Left lung (tissue), 10 donors: ENCODE measurements around the gene DGKQ. TPM values are rescaled to one million over a fixed set of nuclear protein-coding genes. Genes with fewer than 3 reads are reported as not detected.
A peak's percentile ranks its signal among the peaks of the same experiment; 100 is the strongest.
"Not testable (repeated sequence)": the region's sequence is repeated elsewhere in the genome, so short reads cannot be mapped to it uniquely, and the experiment has no call there.

Experiments used
- ATAC-seq: fragments of 200-7000 bp; cut with Tn5 transposase; one replicate; pipeline ENCODE4 v1.9.1; 2020; ENCODE audit warnings: moderate library complexity
- DNase-seq, 4 donors: peaks; one replicate each; pipeline ENCODE4 v3.0.0-alpha.2; 2013 to 2020
- H3K27ac ChIP-seq, 2 donors: fragments of 200-600 bp; sonication (generic) in 1 of 2; one replicate each; pipeline versions ENCODE4 v1.5.0 to v1.8.0; 2020 to 2021
- H3K27me3 ChIP-seq, 2 donors: fragments of 200-600 bp; sonication (generic) in 1 of 2; one replicate each; pipeline versions ENCODE4 v1.5.0 to v1.8.0; 2020 to 2021
- H3K36me3 ChIP-seq, 2 donors: fragments of 200-600 bp; sonication (generic) in 1 of 2; one replicate each; pipeline versions ENCODE4 v1.5.0 to v1.8.0; 2020 to 2021
- H3K4me1 ChIP-seq, 2 donors: fragments of 200-600 bp; one replicate each; pipeline ENCODE4 v1.8.0; 2021
- H3K4me3 ChIP-seq, 2 donors: fragments of 200-600 bp; sonication (generic) in 1 of 2; one replicate each; pipeline versions ENCODE4 v1.5.0 to v1.8.0; 2020 to 2021; ENCODE audit warnings: mild to moderate bottlenecking in 1 of 2
- H3K9me3 ChIP-seq, 2 donors: fragments of 200-600 bp; sonication (generic) in 1 of 2; one replicate each; pipeline versions ENCODE4 v1.5.0 to v1.8.0; 2020 to 2021
- intact Hi-C, 2 donors: fragments of 100-400 bp; cut with DNase I; formaldehyde crosslinking; loops; one replicate each; pipeline versions ENCODE4 v1.11.2 to v1.14.2; 2022
- polyA plus RNA-seq, 6 donors: library from polyadenylated mRNA; unstranded; fragments of 120-200 nt; gene quantifications; one replicate each; pipeline ENCODE4 v1.2.1, GENCODE V29; 2013; ENCODE audit not compliant: insufficient read length in 6 of 6
- total RNA-seq, 2 donors: library from RNA; stranded (reverse); fragmentation: NEBNext Ultra II Directional; extraction: Animal tissue kit (Norgen Biotek cat#: 25700); gene quantifications; one replicate each; pipeline ENCODE4 v1.2.1, GENCODE V29; 2021
- TF ChIP-seq, protein P1 (sequence below), 2 donors: fragments of 200-600 bp; sonication (generic) in 1 of 2; IDR thresholded peaks; one replicate each; pipeline versions ENCODE4 v1.5.0 to v1.8.0; 2021; ENCODE audit warnings: antibody characterized with exemption in 2 of 2
- donor health status: DM: no; HTN: yes; CAD: no.
- donor health status: DM: no; HTN: no; CAD: no.

The DGKQ gene
- total and polyA plus RNA-seq, 8 donors: 5.0 to 19.8 (median 6.7) TPM

GRCh38 chr4:1000686-1001260 is 27.4 kb upstream of the DGKQ start:
- Histone ChIP-seq H3K4me3 (no peak overlapping the region), H3K4me1 (peaks cover 4 to 30% of the 10 kb centered on the region in 2 donors), H3K27ac (no peak overlapping the region), H3K36me3 (no peaks in the 10 kb centered on the region), H3K9me3 (no peaks in the 10 kb centered on the region), H3K27me3 (peaks cover 73 to 100% of the 10 kb centered on the region in 2 donors)
- ATAC-seq (no peak), DNase-seq (no peak)
- TF ChIP-seq, protein P1, sequence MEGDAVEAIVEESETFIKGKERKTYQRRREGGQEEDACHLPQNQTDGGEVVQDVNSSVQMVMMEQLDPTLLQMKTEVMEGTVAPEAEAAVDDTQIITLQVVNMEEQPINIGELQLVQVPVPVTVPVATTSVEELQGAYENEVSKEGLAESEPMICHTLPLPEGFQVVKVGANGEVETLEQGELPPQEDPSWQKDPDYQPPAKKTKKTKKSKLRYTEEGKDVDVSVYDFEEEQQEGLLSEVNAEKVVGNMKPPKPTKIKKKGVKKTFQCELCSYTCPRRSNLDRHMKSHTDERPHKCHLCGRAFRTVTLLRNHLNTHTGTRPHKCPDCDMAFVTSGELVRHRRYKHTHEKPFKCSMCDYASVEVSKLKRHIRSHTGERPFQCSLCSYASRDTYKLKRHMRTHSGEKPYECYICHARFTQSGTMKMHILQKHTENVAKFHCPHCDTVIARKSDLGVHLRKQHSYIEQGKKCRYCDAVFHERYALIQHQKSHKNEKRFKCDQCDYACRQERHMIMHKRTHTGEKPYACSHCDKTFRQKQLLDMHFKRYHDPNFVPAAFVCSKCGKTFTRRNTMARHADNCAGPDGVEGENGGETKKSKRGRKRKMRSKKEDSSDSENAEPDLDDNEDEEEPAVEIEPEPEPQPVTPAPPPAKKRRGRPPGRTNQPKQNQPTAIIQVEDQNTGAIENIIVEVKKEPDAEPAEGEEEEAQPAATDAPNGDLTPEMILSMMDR (IDR thresholded peaks at IDR 0.05): no peak
- intact Hi-C loops: no loop called here

- no peak overlapping the region for H3K27ac ChIP-seq
- no peaks in the 10 kb centered on the region for H3K36me3 ChIP-seq
- ATAC-seq: no peak
- TF ChIP-seq, protein P1 (IDR thresholded peaks at IDR 0.05): no peak
- peaks cover 4 to 30% of the 10 kb centered on the region in 2 donors for H3K4me1 ChIP-seq
- DNase-seq: peak in 1 of 4 donors; percentile 59
- no peak overlapping the region for H3K4me3 ChIP-seq
- no peaks in the 10 kb centered on the region for H3K9me3 ChIP-seq
- peaks cover 68 to 100% of the 10 kb centered on the region in 2 donors for H3K27me3 ChIP-seq
- intact Hi-C loops: no loop called here
Observed at GRCh38 chr4:999882-1000425, 26.6 kb upstream of the DGKQ start.

DNA sequence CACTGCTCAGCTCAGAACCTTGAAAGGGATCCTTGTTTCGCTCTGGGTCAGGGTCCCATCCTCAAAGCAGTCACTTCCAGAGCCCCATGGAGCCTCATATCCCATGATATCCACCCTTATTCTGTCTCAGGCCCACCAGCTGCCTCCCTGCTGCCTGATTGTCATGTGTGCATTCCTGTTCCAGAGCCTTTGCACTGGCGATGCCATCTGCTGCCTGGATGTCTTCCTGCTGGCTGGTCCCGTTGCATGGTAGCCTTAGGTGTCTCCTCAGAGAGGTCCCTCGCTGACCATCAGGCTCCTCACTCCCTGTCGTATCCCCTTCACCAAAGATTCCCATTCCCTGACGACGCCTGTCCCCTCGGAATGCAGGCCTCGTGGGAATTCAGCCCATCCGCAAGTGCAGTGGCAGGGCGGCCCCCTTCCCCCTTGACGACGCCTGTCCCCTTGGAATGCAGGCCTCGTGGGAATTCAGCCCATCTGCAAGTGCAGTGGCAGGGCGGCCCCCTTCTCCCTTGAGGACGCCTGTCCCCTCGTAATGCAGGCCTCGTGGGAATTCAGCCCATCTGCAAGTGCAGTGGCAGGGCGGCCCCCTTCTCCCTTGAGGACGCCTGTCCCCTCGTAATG is 26.0 kb upstream of the DGKQ start:
- H3K27ac ChIP-seq, intact Hi-C loops, H3K36me3 ChIP-seq, H3K4me3 ChIP-seq, H3K9me3 ChIP-seq, ATAC-seq: not testable (repeated sequence)
- H3K27me3 ChIP-seq: peaks cover 65 to 94% of the 10 kb centered on the region in 2 donors
- peak in 1 of 4 donors; percentile 20 for DNase-seq
- peaks cover 4 to 30% of the 10 kb centered on the region in 2 donors for H3K4me1 ChIP-seq

DNA sequence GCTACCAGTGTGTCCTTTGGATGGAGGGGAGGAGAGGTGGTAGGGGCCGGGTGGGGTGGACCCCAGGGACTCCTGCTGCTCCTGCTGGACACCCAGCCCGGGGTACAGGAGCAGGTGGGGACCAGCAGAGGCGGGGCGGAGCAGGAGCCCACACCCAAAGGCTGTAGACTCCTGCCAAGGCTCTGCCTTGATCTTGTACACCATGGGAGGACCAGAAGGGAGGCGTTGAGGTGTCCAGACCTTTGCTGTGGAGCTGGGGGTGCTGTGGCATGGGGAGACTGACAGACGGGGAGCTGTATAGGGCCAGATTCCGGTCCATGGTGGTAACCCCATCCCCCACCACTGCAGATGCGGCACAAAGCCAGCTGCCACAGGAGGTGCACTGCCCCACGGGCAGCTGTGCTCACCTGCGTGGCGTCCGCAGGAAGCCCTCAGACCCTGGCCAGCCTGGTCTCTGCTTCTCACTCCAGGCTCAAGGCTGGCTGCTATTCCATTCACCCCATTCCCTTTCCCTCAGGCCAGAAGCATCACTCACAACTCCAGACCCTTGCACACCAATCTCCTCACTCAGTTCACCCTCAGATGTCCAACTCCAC is 24.8 kb upstream of the DGKQ start:
- Histone ChIP-seq H3K9me3 (no peaks in the 10 kb centered on the region), H3K27ac (no peak overlapping the region), H3K4me3 (no peak overlapping the region), H3K4me1 (peaks cover 5 to 26% of the 10 kb centered on the region in 2 donors), H3K27me3 (peaks cover 54 to 83% of the 10 kb centered on the region in 2 donors), H3K36me3 (no peaks in the 10 kb centered on the region)
- DNase-seq (peak in 1 of 4 donors; percentile 59), ATAC-seq (no peak)
- TF ChIP-seq, protein P1 (IDR thresholded peaks at IDR 0.05): no peak
- intact Hi-C loops: no loop called here

- H3K4me3 ChIP-seq: peak overlapping the region in 1 of 2 donors; percentile 3
- DNase-seq (peak in 2 of 4 donors; percentile 36 to 77), ATAC-seq (peak; percentile 17)
- no peaks in the 10 kb centered on the region for H3K36me3 ChIP-seq
- TF ChIP-seq, protein P1 (IDR thresholded peaks at IDR 0.05): no peak
- intact Hi-C loops: no loop called here
- no peaks in the 10 kb centered on the region for H3K9me3 ChIP-seq
- no peak overlapping the region for H3K27ac ChIP-seq
- H3K4me1 ChIP-seq: peaks cover 8 to 20% of the 10 kb centered on the region in 2 donors
- H3K27me3 ChIP-seq: peaks cover 47 to 76% of the 10 kb centered on the region in 2 donors
Observed at GRCh38 chr4:997375-998071, 24.2 kb upstream of the DGKQ start.
